ENCODE results near the gene INSIG2. TPM values are rescaled to one million over a fixed set of nuclear protein-coding genes. Genes with fewer than 3 reads are reported as not detected.
A peak's percentile ranks its signal among the peaks of the same experiment; 100 is the strongest.

INSIG2 gene
- total RNA-seq, 1 donor from 2014 or later, result 27.7 TPM

DNA sequence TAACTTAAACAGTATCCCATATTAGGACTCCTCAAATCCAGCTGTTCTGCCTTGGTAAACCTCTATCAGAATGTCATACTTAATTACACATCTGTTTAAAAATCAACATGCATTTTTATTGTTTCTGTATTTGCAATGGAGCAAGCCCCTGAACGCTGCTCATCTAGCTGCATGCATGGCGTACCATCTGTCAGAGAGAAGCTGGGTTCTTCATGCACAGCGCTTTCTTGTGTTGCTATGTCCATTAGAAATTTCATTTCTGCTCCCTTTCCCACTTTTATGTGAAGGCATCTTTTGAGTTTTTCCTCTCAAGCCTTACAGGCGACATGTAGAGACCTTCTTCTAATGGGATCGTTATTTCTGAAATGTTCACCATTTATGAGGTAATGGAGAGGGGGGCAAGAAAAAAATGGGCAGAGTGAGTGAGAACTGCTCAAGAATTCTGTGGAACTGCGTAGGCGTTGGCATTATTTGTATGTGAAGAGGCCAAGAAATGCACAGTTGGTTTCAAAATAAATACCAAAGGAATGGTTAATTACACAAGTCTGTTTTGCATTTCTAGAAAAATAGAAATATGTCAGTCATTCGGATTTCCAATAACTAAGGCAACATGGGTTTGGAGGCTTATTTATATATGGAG lies 31.6 kb downstream of the INSIG2 start:
- Mint-ChIP-seq H3K9me3 (ENCODE audit: low read depth) (no peaks in the 10 kb centered on the region), H3K36me3 (ENCODE audit: low read depth) (peaks cover 4% of the 10 kb centered on the region), H3K27me3 (ENCODE audit: low read depth) (no peaks in the 10 kb centered on the region), H3K4me3 (ENCODE audit: unreplicated experiment) (no peak overlapping the region), H3K27ac (ENCODE audit: unreplicated experiment) (no peak overlapping the region), H3K4me1 (ENCODE audit: low read depth) (peaks cover 23% of the 10 kb centered on the region)
- no peak for DNase-seq (ENCODE audit: low spot score)
- TF ChIP-seq, protein P1, sequence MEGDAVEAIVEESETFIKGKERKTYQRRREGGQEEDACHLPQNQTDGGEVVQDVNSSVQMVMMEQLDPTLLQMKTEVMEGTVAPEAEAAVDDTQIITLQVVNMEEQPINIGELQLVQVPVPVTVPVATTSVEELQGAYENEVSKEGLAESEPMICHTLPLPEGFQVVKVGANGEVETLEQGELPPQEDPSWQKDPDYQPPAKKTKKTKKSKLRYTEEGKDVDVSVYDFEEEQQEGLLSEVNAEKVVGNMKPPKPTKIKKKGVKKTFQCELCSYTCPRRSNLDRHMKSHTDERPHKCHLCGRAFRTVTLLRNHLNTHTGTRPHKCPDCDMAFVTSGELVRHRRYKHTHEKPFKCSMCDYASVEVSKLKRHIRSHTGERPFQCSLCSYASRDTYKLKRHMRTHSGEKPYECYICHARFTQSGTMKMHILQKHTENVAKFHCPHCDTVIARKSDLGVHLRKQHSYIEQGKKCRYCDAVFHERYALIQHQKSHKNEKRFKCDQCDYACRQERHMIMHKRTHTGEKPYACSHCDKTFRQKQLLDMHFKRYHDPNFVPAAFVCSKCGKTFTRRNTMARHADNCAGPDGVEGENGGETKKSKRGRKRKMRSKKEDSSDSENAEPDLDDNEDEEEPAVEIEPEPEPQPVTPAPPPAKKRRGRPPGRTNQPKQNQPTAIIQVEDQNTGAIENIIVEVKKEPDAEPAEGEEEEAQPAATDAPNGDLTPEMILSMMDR (IDR thresholded peaks at IDR 0.05), result no peak

DNA sequence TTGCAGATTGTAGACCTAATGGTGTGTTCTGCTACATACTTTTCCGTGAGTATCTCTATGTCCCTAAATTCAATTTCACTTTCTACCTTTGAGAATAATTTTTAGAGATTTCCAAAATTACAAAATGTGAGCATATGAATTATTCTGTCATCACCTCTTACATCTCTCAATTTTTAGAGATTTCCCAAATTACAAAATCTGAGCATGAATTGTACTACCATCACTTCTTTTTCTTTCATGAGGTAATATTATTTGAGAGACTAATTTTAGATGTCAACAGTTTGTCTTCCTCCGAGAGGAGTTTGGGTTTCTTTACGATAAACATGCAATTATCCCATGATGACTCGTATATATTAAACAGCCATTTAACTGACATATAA lies 32.1 kb downstream of the INSIG2 start:
- Mint-ChIP-seq H3K4me1 (ENCODE audit: low read depth) (peaks cover 23% of the 10 kb centered on the region), H3K27ac (ENCODE audit: unreplicated experiment) (no peak overlapping the region), H3K9me3 (ENCODE audit: low read depth) (no peaks in the 10 kb centered on the region), H3K4me3 (ENCODE audit: unreplicated experiment) (no peak overlapping the region), H3K36me3 (ENCODE audit: low read depth) (peaks cover 4% of the 10 kb centered on the region), H3K27me3 (ENCODE audit: low read depth) (peaks cover 3% of the 10 kb centered on the region)
- no peak for DNase-seq (ENCODE audit: low spot score)
- TF ChIP-seq, protein P1 (IDR thresholded peaks at IDR 0.05), result no peak

DNA sequence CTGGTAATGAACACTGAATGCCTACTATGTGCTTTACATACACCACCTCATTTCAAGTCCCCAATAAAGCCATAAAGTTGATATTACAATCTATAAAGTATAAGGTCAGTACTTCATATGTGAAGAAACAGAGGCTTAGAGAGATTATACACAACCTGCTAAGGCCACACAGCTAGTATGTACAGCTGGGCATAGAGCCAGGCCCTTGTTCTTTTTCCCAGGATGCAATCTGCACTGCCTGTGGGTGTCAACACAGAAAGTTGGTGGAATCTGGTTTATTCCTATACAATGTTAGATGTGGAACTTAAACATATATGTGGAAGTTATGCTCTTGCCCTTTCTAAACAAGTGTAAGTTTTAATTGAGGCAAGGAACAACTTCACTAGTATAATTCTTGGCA lies 32.8 kb downstream of the INSIG2 start:
- Mint-ChIP-seq H3K4me1 (ENCODE audit: low read depth) (peaks cover 23% of the 10 kb centered on the region), H3K27ac (ENCODE audit: unreplicated experiment) (no peak overlapping the region), H3K27me3 (ENCODE audit: low read depth) (peaks cover 3% of the 10 kb centered on the region), H3K9me3 (ENCODE audit: low read depth) (no peaks in the 10 kb centered on the region), H3K4me3 (ENCODE audit: unreplicated experiment) (no peak overlapping the region), H3K36me3 (ENCODE audit: low read depth) (peaks cover 4% of the 10 kb centered on the region)
- TF ChIP-seq, protein P1 (IDR thresholded peaks at IDR 0.05), result no peak
- DNase-seq (ENCODE audit: low spot score), result no peak

DNA sequence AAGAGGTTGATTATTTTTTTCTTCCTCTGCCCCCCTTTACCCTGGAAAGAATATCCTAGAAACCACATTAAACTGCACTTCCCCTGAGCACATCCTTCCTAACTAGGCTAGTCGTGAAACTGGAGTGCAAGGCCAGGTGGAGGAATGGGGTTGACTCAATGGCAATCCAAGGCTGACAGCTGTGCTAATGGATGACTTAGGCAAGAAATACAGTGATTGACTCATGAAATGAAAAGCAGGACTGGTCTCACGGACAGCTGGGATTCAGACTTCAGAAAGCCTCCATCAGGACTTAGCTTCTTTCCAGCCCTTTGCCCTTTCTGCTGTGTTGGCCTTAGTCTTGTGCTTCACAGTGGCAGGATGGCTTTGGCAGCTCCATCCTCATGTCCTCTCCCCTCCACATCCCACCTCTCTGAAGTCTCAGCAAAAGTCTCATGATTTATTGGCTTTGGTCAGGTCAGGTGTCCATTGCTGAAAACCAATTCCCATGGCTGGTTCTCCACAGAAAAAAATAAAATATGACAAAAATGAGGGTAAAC lies 33.8 kb downstream of the INSIG2 start:
- TF ChIP-seq, protein P1 (IDR thresholded peaks at IDR 0.05), result no peak
- H3K27me3 Mint-ChIP-seq (ENCODE audit: low read depth), result peaks cover 8% of the 10 kb centered on the region
- H3K4me3 Mint-ChIP-seq (ENCODE audit: unreplicated experiment), result no peak overlapping the region
- H3K4me1 Mint-ChIP-seq (ENCODE audit: low read depth), result peaks cover 23% of the 10 kb centered on the region
- H3K9me3 Mint-ChIP-seq (ENCODE audit: low read depth), result no peaks in the 10 kb centered on the region
- peaks cover 4% of the 10 kb centered on the region for H3K36me3 Mint-ChIP-seq (ENCODE audit: low read depth)
- no peak overlapping the region for H3K27ac Mint-ChIP-seq (ENCODE audit: unreplicated experiment)
- no peak for DNase-seq (ENCODE audit: low spot score)

DNA sequence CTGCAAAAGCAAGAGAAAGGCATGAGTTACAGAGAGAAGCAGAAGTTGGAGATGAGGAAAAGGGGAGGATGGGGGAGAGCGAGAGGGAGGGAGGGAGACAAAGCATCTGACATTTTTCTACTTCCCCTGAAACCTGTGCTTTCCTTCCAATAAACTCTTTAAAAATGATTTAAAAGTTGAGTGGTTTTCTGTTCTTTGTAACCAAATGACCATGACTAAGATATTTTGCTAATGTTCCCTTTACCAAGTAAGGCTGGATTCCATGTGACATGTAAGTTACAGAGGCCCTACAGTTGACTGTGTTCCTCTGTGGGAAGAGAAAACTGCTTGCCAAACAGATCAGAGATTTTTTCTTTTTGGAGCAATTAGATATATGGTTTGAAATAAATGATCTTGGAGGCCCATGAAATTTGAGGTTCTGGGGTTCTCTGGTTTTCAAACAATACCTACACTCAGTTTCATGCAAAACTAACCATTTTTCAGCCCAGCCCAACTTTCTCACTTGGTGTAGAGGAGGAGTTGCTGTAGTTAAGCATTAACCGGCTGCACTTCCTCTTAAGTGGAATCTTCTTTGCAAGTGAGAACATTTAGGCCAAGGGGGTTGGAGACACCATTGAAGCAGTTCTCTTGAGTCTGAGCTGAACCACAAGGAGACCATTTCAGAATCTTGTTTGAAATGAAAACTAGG lies 34.5 kb downstream of the INSIG2 start:
- Mint-ChIP-seq H3K27me3 (ENCODE audit: low read depth) (peaks cover 12% of the 10 kb centered on the region), H3K4me3 (ENCODE audit: unreplicated experiment) (no peak overlapping the region), H3K27ac (ENCODE audit: unreplicated experiment) (peak overlapping the region; percentile 55), H3K4me1 (ENCODE audit: low read depth) (peaks cover 23% of the 10 kb centered on the region), H3K36me3 (ENCODE audit: low read depth) (no peaks in the 10 kb centered on the region), H3K9me3 (ENCODE audit: low read depth) (no peaks in the 10 kb centered on the region)
- DNase-seq (ENCODE audit: low spot score), result no peak
- TF ChIP-seq, protein P1 (IDR thresholded peaks at IDR 0.05), result no peak

All from chondrocyte (in vitro differentiated cells).